HEK293 (cell line): ENCODE measurements around the gene ADGRB3.

Experiments
- CTCF ChIA-PET: fragments of 350-600 bp; formaldehyde crosslinking; extraction: SDS; loops from one replicate; lab custom pipeline; 2021; ENCODE audit warnings: antibody characterized with exemption; lab: Yijun Ruan, JAX
- POLR2A ChIA-PET: fragments of 300-600 bp; formaldehyde crosslinking; extraction: SDS; loops from one replicate; lab custom pipeline; 2020; ENCODE audit warnings: antibody characterized with exemption, inconsistent platforms; lab: Yijun Ruan, JAX
- H3K27ac ChIP-seq: fragments of 200-500 bp; sonication (Bioruptor generic); 2 replicates; pipeline ENCODE4 v1.5.1; 2014; ENCODE audit warnings: low read depth, low read length, control low read depth, inconsistent platforms; ENCODE audit errors: extremely low read depth
- H3K36me3 ChIP-seq, 2 experiments: fragments of 200-500 bp in 1 of 2; sonication (Bioruptor generic) in 1 of 2; 1 replicate in 1 of 2; 2 replicates in 1 of 2; pipeline ENCODE4 v1.5.1; 2014 to 2017; ENCODE audit warnings: inconsistent platforms in 2 of 2, low read length in 2 of 2; ENCODE audit not compliant: control insufficient read depth in 2 of 2, insufficient read depth in 1 of 2
- H3K4me1 ChIP-seq: fragments of 200-500 bp; sonication (Bioruptor generic); 2 replicates; pipeline ENCODE4 v1.5.1; 2014; ENCODE audit warnings: mild to moderate bottlenecking, low read length, inconsistent platforms; ENCODE audit not compliant: control insufficient read depth, insufficient read depth
- H3K4me3 ChIP-seq: 2 replicates; pipeline ENCODE4 v1.5.1; 2011; ENCODE audit warnings: low read depth, mild to moderate bottlenecking, control low read depth, low read length, moderate library complexity
- H3K9me3 ChIP-seq: fragments of 200-500 bp; sonication (Bioruptor generic); 2 replicates; pipeline ENCODE4 v1.5.1; 2014; ENCODE audit warnings: low read depth, low read length, inconsistent platforms; ENCODE audit not compliant: control insufficient read depth, insufficient read depth
- HOXC10 ChIP-seq: sonication (generic); formaldehyde crosslinking; IDR thresholded peaks from 2 replicates; pipeline ENCODE4 v1.8.1; 2023; ENCODE audit warnings: mild to moderate bottlenecking, missing genetic modification reagents
- HOXD13 ChIP-seq: sonication (generic); formaldehyde crosslinking; IDR thresholded peaks from 2 replicates; pipeline ENCODE4 v1.8.0; 2022; ENCODE audit warnings: missing genetic modification reagents, borderline replicate concordance
- KLF9 ChIP-seq: fragments of 450-650 bp; formaldehyde crosslinking; IDR thresholded peaks from 2 replicates; pipeline ENCODE4 v1.5.1; 2016; ENCODE audit warnings: missing biosample characterization, missing genetic modification characterization, low read depth
- OVOL3 ChIP-seq: fragments of 450-650 bp; formaldehyde crosslinking; IDR thresholded peaks from 2 replicates; pipeline ENCODE4 v1.5.1; 2016; ENCODE audit warnings: missing biosample characterization, missing genetic modification characterization
- PRDM1 ChIP-seq: fragments of 450-650 bp; formaldehyde crosslinking; IDR thresholded peaks from 2 replicates; pipeline ENCODE4; 2016; ENCODE audit warnings: missing biosample characterization, missing genetic modification characterization
- RBAK ChIP-seq: fragments of 450-650 bp; formaldehyde crosslinking; IDR thresholded peaks from 2 replicates; pipeline ENCODE4 v1.5.1; 2016; ENCODE audit warnings: missing biosample characterization, missing genetic modification characterization
- ZBTB1 ChIP-seq: fragments of 450-650 bp; formaldehyde crosslinking; IDR thresholded peaks from 2 replicates; pipeline ENCODE4 v1.5.1; 2016; ENCODE audit warnings: missing biosample characterization, missing genetic modification characterization
- ZBTB11 ChIP-seq: fragments of 450-650 bp; formaldehyde crosslinking; conservative IDR thresholded peaks from 2 replicates; pipeline ENCODE4 v1.5.1; 2016; ENCODE audit warnings: low read depth, missing biosample characterization, missing genetic modification characterization
- ZBTB44 ChIP-seq: fragments of 450-650 bp; IDR thresholded peaks from 2 replicates; pipeline ENCODE4 v1.5.1; 2018; ENCODE audit warnings: missing biosample characterization, mild to moderate bottlenecking, missing genetic modification characterization
- ZBTB8A ChIP-seq: fragments of 450-650 bp; formaldehyde crosslinking; IDR thresholded peaks from 2 replicates; pipeline ENCODE4 v1.5.1; 2016; ENCODE audit warnings: missing biosample characterization, missing genetic modification characterization
- ZIC2 ChIP-seq: fragments of 450-650 bp; formaldehyde crosslinking; IDR thresholded peaks from 2 replicates; pipeline ENCODE4 v1.5.1; 2016; ENCODE audit warnings: missing biosample characterization, missing genetic modification characterization
- ZNF221 ChIP-seq: fragments of 450-650 bp; formaldehyde crosslinking; IDR thresholded peaks from 2 replicates; pipeline ENCODE4 v1.5.1; 2017; ENCODE audit warnings: missing biosample characterization, missing genetic modification characterization, borderline replicate concordance
- ZNF335 ChIP-seq: fragments of 450-650 bp; formaldehyde crosslinking; conservative IDR thresholded peaks from 2 replicates; pipeline ENCODE4 v1.5.1; 2016; ENCODE audit warnings: missing biosample characterization, missing genetic modification characterization
- ZNF350 ChIP-seq: fragments of 450-650 bp; formaldehyde crosslinking; IDR thresholded peaks from 2 replicates; pipeline ENCODE4 v1.5.0; 2017; ENCODE audit warnings: missing biosample characterization, mild to moderate bottlenecking, missing genetic modification characterization
- ZNF391 ChIP-seq: fragments of 450-650 bp; formaldehyde crosslinking; IDR thresholded peaks from 2 replicates; pipeline ENCODE4 v1.5.1; 2016; ENCODE audit warnings: low read depth, missing biosample characterization, missing genetic modification characterization, borderline replicate concordance
- ZNF426 ChIP-seq: fragments of 450-650 bp; formaldehyde crosslinking; IDR thresholded peaks from 2 replicates; pipeline ENCODE4 v1.5.1; 2017; ENCODE audit warnings: missing biosample characterization, missing genetic modification characterization, mild to moderate bottlenecking, inconsistent platforms, moderate library complexity
- ZNF600 ChIP-seq: fragments of 450-650 bp; formaldehyde crosslinking; IDR thresholded peaks from 2 replicates; pipeline ENCODE4 v1.5.1; 2016; ENCODE audit warnings: missing biosample characterization, missing genetic modification characterization
- ZNF664 ChIP-seq: fragments of 450-650 bp; formaldehyde crosslinking; IDR thresholded peaks from 2 replicates; pipeline ENCODE4 v1.5.1; 2016; ENCODE audit warnings: missing biosample characterization, missing genetic modification characterization
- ZNF776 ChIP-seq: fragments of 450-650 bp; formaldehyde crosslinking; IDR thresholded peaks from 2 replicates; pipeline ENCODE4 v1.5.0; 2017; ENCODE audit warnings: missing biosample characterization, missing genetic modification characterization, borderline replicate concordance
- ZNF830 ChIP-seq: fragments of 450-650 bp; IDR thresholded peaks from 2 replicates; pipeline ENCODE4 v1.5.0; 2018; ENCODE audit warnings: missing biosample characterization, missing genetic modification characterization, low read depth, mild to moderate bottlenecking, moderate library complexity
- TF ChIP-seq, protein P1 (sequence below): fragments of 450-650 bp; formaldehyde crosslinking; IDR thresholded peaks from 2 replicates; pipeline ENCODE4 v1.5.1; 2016; ENCODE audit warnings: missing biosample characterization, missing genetic modification characterization
- TF ChIP-seq, protein P2 (sequence below): fragments of 450-650 bp; formaldehyde crosslinking; IDR thresholded peaks from 2 replicates; pipeline ENCODE4 v1.5.1; 2017; ENCODE audit warnings: missing biosample characterization, mild to moderate bottlenecking, missing genetic modification characterization, moderate library complexity
- TF ChIP-seq, protein P3 (sequence below): fragments of 450-650 bp; formaldehyde crosslinking; optimal IDR thresholded peaks from 2 replicates; pipeline ENCODE3; 2016; ENCODE audit warnings: missing biosample characterization, mild to moderate bottlenecking, missing genetic modification characterization

ADGRB3 gene

GRCh38 chr6:69105288-69105687, 470.2 kb downstream of the ADGRB3 start:
- H3K4me1 ChIP-seq, result no peaks in the 10 kb centered on the region
- POLR2A ChIA-PET, result no interaction called here
- no peak overlapping the region for H3K4me3 ChIP-seq
- CTCF ChIA-PET, result interaction anchor here (1.3 kb wide), 1 partner anchor 130 kb away, joined by 4 read pairs; no protein-coding TSS in a partner anchor
- no peaks in the 10 kb centered on the region for H3K36me3 ChIP-seq
- no peak overlapping the region for H3K27ac ChIP-seq
- TF ChIP-seq, protein P1, sequence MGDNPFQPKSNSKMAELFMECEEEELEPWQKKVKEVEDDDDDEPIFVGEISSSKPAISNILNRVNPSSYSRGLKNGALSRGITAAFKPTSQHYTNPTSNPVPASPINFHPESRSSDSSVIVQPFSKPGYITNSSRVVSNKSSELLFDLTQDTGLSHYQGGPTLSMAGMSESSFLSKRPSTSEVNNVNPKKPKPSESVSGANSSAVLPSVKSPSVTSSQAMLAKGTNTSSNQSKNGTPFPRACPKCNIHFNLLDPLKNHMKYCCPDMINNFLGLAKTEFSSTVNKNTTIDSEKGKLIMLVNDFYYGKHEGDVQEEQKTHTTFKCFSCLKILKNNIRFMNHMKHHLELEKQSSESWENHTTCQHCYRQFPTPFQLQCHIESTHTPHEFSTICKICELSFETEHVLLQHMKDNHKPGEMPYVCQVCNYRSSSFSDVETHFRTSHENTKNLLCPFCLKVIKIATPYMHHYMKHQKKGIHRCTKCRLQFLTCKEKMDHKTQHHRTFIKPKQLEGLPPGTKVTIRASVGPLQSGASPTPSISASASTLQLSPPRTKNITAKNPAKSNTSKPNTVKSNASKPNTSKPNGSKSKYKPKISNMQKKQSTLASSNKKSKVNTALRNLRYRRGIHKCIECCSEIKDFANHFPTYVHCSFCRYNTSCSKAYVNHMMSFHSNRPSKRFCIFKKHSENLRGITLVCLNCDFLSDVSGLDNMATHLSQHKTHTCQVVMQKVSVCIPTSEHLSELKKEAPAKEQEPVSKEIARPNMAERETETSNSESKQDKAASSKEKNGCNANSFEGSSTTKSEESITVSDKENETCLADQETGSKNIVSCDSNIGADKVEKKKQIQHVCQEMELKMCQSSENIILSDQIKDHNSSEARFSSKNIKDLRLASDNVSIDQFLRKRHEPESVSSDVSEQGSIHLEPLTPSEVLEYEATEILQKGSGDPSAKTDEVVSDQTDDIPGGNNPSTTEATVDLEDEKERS (tag by site-specific recombination), result no peak
- TF ChIP-seq ZNF776 (no peak), PRDM1 (no peak), ZBTB8A (tag by site-specific recombination) (no peak), ZNF221 (tag by site-specific recombination) (no peak), ZNF664 (tag by site-specific recombination) (no peak), ZNF600 (tag by site-specific recombination) (no peak), ZNF350 (no peak), RBAK (tag by site-specific recombination) (no peak), ZNF426 (tag by site-specific recombination) (no peak), ZNF335 (tag by site-specific recombination) (no peak), ZBTB44 (tag by site-specific recombination) (no peak), HOXC10 (CRISPR knock-in tag) (no peak), HOXD13 (no peak)
- TF ChIP-seq, protein P2, sequence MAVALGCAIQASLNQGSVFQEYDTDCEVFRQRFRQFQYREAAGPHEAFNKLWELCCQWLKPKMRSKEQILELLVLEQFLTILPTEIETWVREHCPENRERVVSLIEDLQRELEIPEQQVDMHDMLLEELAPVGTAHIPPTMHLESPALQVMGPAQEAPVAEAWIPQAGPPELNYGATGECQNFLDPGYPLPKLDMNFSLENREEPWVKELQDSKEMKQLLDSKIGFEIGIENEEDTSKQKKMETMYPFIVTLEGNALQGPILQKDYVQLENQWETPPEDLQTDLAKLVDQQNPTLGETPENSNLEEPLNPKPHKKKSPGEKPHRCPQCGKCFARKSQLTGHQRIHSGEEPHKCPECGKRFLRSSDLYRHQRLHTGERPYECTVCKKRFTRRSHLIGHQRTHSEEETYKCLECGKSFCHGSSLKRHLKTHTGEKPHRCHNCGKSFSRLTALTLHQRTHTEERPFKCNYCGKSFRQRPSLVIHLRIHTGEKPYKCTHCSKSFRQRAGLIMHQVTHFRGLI (tag by site-specific recombination), result no peak
- TF ChIP-seq, protein P3, sequence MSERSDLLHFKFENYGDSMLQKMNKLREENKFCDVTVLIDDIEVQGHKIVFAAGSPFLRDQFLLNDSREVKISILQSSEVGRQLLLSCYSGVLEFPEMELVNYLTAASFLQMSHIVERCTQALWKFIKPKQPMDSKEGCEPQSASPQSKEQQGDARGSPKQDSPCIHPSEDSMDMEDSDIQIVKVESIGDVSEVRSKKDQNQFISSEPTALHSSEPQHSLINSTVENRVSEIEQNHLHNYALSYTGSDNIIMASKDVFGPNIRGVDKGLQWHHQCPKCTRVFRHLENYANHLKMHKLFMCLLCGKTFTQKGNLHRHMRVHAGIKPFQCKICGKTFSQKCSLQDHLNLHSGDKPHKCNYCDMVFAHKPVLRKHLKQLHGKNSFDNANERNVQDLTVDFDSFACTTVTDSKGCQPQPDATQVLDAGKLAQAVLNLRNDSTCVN (tag by site-specific recombination), result no peak
- no peaks in the 10 kb centered on the region for H3K9me3 ChIP-seq

DNA sequence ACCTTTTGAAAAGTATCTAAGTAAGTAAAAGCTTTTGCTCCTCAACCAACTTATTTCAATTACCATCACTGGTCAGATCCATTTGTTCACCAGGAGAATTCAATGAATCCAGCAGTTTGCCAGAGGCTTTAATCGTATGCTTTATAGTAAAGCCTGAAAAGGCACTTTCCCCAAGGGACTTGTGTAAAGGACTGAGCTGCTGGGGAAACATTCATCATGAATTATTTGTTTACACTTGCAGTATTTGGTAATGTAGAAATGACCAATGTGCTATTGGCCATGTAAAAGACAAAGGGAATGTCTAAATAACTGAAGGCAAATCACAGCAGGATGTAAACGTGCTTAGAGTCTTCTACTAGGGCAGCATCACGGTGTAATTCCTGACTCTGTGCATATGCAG, 471.4 kb downstream of the ADGRB3 start:
- TF ChIP-seq KLF9 (tag by site-specific recombination) (no peak), ZNF830 (tag by site-specific recombination) (no peak), ZNF391 (tag by site-specific recombination) (no peak), ZBTB11 (tag by site-specific recombination) (no peak), OVOL3 (tag by site-specific recombination) (no peak), ZBTB1 (tag by site-specific recombination) (no peak), ZIC2 (tag by site-specific recombination) (no peak)
- CTCF ChIA-PET, result no interaction called here
- Histone ChIP-seq H3K9me3 (no peaks in the 10 kb centered on the region), H3K4me1 (no peaks in the 10 kb centered on the region), H3K27ac (no peak overlapping the region), H3K4me3 (no peak overlapping the region), H3K36me3 (no peaks in the 10 kb centered on the region)
- POLR2A ChIA-PET, result no interaction called here
